Stimulated activated naive B cell treated with anti-CD40 and anti-IgM and Interleukin-4, amounts not matched to agents 10 μg/mL and 1 μg/mL and 100 μg/mL, for 72 hours (primary cell): ENCODE data around the gene PARD3.
"Not testable (repeated sequence)": the region's sequence is repeated elsewhere in the genome, so short reads cannot be mapped to it uniquely, and the experiment has no call there.

Experiments used
- ATAC-seq, 2 donors: fragments of 150-1000 bp; cut with Tn5 transposase; replicated peaks; 2 replicates each; pipeline ENCODE4 v1.10.0; 2021; ENCODE audit warnings: moderate library complexity in 1 of 2
- DNase-seq: peaks from one replicate; pipeline ENCODE4 v3.0.0; 2021
- H3K27ac Mint-ChIP-seq: one replicate; pipeline ENCODE4 v1.8.0; 2022; ENCODE audit warnings: mild to moderate bottlenecking, mixed read lengths
- H3K27me3 Mint-ChIP-seq, 2 donors: one replicate each; pipeline ENCODE4 v1.8.0; 2022; ENCODE audit warnings: mixed read lengths in 2 of 2
- H3K36me3 Mint-ChIP-seq, 2 donors: one replicate each; pipeline ENCODE4 v1.8.0; 2022; ENCODE audit warnings: mixed read lengths in 2 of 2, mild to moderate bottlenecking in 1 of 2
- H3K4me1 Mint-ChIP-seq, 2 donors: one replicate each; pipeline ENCODE4 v1.8.0; 2022; ENCODE audit warnings: mixed read lengths in 2 of 2, mild to moderate bottlenecking in 1 of 2
- H3K4me3 Mint-ChIP-seq, 2 donors: one replicate each; pipeline ENCODE4 v1.8.0; 2022; ENCODE audit warnings: mild to moderate bottlenecking in 2 of 2, mixed read lengths in 2 of 2, moderate library complexity in 1 of 2
- H3K9me3 Mint-ChIP-seq, 2 donors: one replicate each; pipeline ENCODE4 v1.8.0; 2022; ENCODE audit warnings: mixed read lengths in 2 of 2, mild to moderate bottlenecking in 1 of 2

The PARD3 gene

GRCh38 chr10:34797155-34797554, 17.9 kb downstream of the PARD3 start:
- Mint-ChIP-seq H3K27me3 (no peaks in the 10 kb centered on the region), H3K36me3 (no peaks in the 10 kb centered on the region), H3K9me3 (no peaks in the 10 kb centered on the region), H3K4me1 (no peaks in the 10 kb centered on the region), H3K27ac (no peak overlapping the region), H3K4me3 (no peak overlapping the region)
- DNase-seq (no peak), ATAC-seq (no peak)

DNA sequence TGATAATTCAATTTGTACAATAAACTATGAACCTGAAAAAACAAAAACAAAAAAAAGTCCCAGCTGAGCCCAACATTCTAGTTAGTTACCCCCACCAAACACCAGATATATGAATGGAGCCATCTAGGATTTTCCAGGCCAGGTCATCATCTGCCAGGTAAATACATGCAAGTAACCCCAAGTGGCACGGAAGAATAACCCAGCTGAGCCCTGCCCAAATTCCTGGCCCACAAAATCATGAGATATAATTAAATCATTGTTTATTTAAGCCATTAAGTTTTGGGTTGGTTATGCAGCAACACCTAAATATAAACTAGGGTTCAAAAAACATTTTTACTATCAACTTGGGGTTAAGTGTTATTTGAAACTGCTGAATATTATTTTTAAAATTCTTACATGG, 19.0 kb downstream of the PARD3 start:
- H3K4me1 Mint-ChIP-seq: no peaks in the 10 kb centered on the region
- H3K36me3 Mint-ChIP-seq: no peaks in the 10 kb centered on the region
- H3K4me3 Mint-ChIP-seq: no peak overlapping the region
- no peak overlapping the region for H3K27ac Mint-ChIP-seq
- DNase-seq: no peak
- H3K27me3 Mint-ChIP-seq: no peaks in the 10 kb centered on the region
- ATAC-seq: no peak
- H3K9me3 Mint-ChIP-seq: no peaks in the 10 kb centered on the region

- no peaks in the 10 kb centered on the region for H3K9me3 Mint-ChIP-seq
- no peak for DNase-seq
- H3K36me3 Mint-ChIP-seq: no peaks in the 10 kb centered on the region
- no peaks in the 10 kb centered on the region for H3K4me1 Mint-ChIP-seq
- no peak overlapping the region for H3K4me3 Mint-ChIP-seq
- no peak overlapping the region for H3K27ac Mint-ChIP-seq
- no peak for ATAC-seq
- no peaks in the 10 kb centered on the region for H3K27me3 Mint-ChIP-seq
Observed at GRCh38 chr10:34795334-34795733, 19.8 kb downstream of the PARD3 start.

- H3K4me3 Mint-ChIP-seq: no peak overlapping the region
Observed at GRCh38 chr10:34794835-34795234, 20.3 kb downstream of the PARD3 start.

GRCh38 chr10:34793581-34793980, 21.5 kb downstream of the PARD3 start:
- ATAC-seq, H3K36me3 Mint-ChIP-seq, H3K27me3 Mint-ChIP-seq, H3K4me3 Mint-ChIP-seq, H3K27ac Mint-ChIP-seq, H3K4me1 Mint-ChIP-seq, DNase-seq, H3K9me3 Mint-ChIP-seq: not testable (repeated sequence)

More at GRCh38 chr10:34794835-34795234, 20.3 kb downstream of the PARD3 start:
- no peaks in the 10 kb centered on the region for H3K36me3 Mint-ChIP-seq
- no peak overlapping the region for H3K27ac Mint-ChIP-seq
- ATAC-seq: no peak
- no peak for DNase-seq
- H3K27me3 Mint-ChIP-seq: no peaks in the 10 kb centered on the region
- H3K9me3 Mint-ChIP-seq: no peaks in the 10 kb centered on the region
- H3K4me1 Mint-ChIP-seq: no peaks in the 10 kb centered on the region

GRCh38 chr10:34792881-34793280, 22.2 kb downstream of the PARD3 start:
- DNase-seq (no peak), ATAC-seq (no peak)
- H3K4me1 Mint-ChIP-seq: no peaks in the 10 kb centered on the region
- no peaks in the 10 kb centered on the region for H3K9me3 Mint-ChIP-seq
- H3K27ac Mint-ChIP-seq: no peak overlapping the region
- H3K27me3 Mint-ChIP-seq: no peaks in the 10 kb centered on the region
- no peaks in the 10 kb centered on the region for H3K36me3 Mint-ChIP-seq
- no peak overlapping the region for H3K4me3 Mint-ChIP-seq

GRCh38 chr10:34791947-34792346, 23.1 kb downstream of the PARD3 start:
- Mint-ChIP-seq H3K4me3 (no peak overlapping the region), H3K27ac (no peak overlapping the region), H3K36me3 (no peaks in the 10 kb centered on the region), H3K9me3 (no peaks in the 10 kb centered on the region), H3K4me1 (no peaks in the 10 kb centered on the region), H3K27me3 (no peaks in the 10 kb centered on the region)
- no peak for ATAC-seq
- DNase-seq: no peak

GRCh38 chr10:34791228-34791627, 23.9 kb downstream of the PARD3 start:
- no peak for ATAC-seq
- DNase-seq: no peak
- H3K27me3 Mint-ChIP-seq: no peaks in the 10 kb centered on the region
- H3K4me3 Mint-ChIP-seq: no peak overlapping the region
- no peaks in the 10 kb centered on the region for H3K36me3 Mint-ChIP-seq
- no peaks in the 10 kb centered on the region for H3K9me3 Mint-ChIP-seq
- no peaks in the 10 kb centered on the region for H3K4me1 Mint-ChIP-seq
- H3K27ac Mint-ChIP-seq: no peak overlapping the region

- H3K4me1 Mint-ChIP-seq: no peaks in the 10 kb centered on the region
- H3K27me3 Mint-ChIP-seq: no peaks in the 10 kb centered on the region
- no peaks in the 10 kb centered on the region for H3K9me3 Mint-ChIP-seq
- H3K36me3 Mint-ChIP-seq: no peaks in the 10 kb centered on the region
- DNase-seq: no peak
- no peak overlapping the region for H3K27ac Mint-ChIP-seq
- ATAC-seq: peak in 1 of 2 donors; percentile 48
- no peak overlapping the region for H3K4me3 Mint-ChIP-seq
Observed at GRCh38 chr10:34789966-34790506, 25.1 kb downstream of the PARD3 start.

DNA sequence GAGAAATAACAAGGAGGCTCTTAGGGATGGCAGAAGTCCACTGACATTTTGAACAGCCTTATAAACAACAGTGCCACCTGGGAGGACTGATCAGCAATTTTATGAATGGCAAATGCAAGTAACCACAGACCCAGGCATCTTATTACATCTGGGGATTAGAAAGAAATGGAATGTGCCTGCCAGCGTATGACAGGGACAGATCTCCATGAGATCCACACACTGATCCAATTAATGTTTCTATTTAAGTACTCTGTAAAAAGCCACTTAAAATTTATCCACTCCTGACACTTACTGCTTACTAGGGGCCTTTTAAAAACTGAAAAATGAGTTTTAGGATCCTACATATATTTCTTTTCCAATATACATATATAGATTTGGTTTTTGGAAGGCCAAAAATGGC, 28.6 kb downstream of the PARD3 start:
- H3K27ac Mint-ChIP-seq: no peak overlapping the region
- no peak overlapping the region for H3K4me3 Mint-ChIP-seq
- H3K27me3 Mint-ChIP-seq: no peaks in the 10 kb centered on the region
- no peaks in the 10 kb centered on the region for H3K4me1 Mint-ChIP-seq
- H3K36me3 Mint-ChIP-seq: no peaks in the 10 kb centered on the region
- no peak for ATAC-seq
- no peaks in the 10 kb centered on the region for H3K9me3 Mint-ChIP-seq
- DNase-seq: no peak

DNA sequence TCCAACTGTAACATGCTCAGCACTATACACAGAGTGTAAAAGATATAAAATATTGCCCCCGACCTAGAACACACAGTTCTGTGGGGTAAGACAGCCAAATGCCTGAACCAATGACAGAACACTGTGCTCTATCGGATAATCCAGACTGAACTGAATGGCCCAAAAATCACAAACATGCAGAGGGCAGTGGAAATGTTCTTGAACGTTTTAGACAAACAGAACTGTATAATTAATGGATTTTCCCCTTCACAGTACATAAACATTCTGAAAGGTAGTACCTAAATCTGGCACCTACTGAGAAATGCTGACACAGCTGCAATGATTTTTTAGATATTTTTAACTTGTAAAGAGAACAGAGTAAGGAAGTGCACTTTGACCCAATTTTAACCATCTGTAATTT, 33.4 kb downstream of the PARD3 start:
- no peak for DNase-seq
- ATAC-seq: no peak
- Mint-ChIP-seq H3K27me3 (peaks cover 0 to 10% of the 10 kb centered on the region in 2 donors), H3K27ac (no peak overlapping the region), H3K36me3 (no peaks in the 10 kb centered on the region), H3K4me1 (peaks cover 7 to 11% of the 10 kb centered on the region in 2 donors), H3K4me3 (no peak overlapping the region), H3K9me3 (no peaks in the 10 kb centered on the region)

- peaks cover 7 to 11% of the 10 kb centered on the region in 2 donors for H3K4me1 Mint-ChIP-seq
- no peak overlapping the region for H3K27ac Mint-ChIP-seq
- no peaks in the 10 kb centered on the region for H3K9me3 Mint-ChIP-seq
- peaks cover 0 to 10% of the 10 kb centered on the region in 2 donors for H3K27me3 Mint-ChIP-seq
- DNase-seq: peak; percentile 11
- ATAC-seq: peak; percentile 77 to 82
- no peaks in the 10 kb centered on the region for H3K36me3 Mint-ChIP-seq
- H3K4me3 Mint-ChIP-seq: peak overlapping the region; percentile 15 to 63
Observed at GRCh38 chr10:34780818-34781380, 34.2 kb downstream of the PARD3 start.

GRCh38 chr10:34778237-34778636, 36.9 kb downstream of the PARD3 start:
- no peaks in the 10 kb centered on the region for H3K36me3 Mint-ChIP-seq
- DNase-seq (no peak), ATAC-seq (no peak)
- H3K27me3 Mint-ChIP-seq: peaks cover 0 to 10% of the 10 kb centered on the region in 2 donors
- H3K4me3 Mint-ChIP-seq: no peak overlapping the region
- H3K9me3 Mint-ChIP-seq: no peaks in the 10 kb centered on the region
- H3K4me1 Mint-ChIP-seq: peaks cover 7 to 11% of the 10 kb centered on the region in 2 donors
- no peak overlapping the region for H3K27ac Mint-ChIP-seq

GRCh38 chr10:34776090-34776690, 38.9 kb downstream of the PARD3 start:
- no peak overlapping the region for H3K4me3 Mint-ChIP-seq
- no peaks in the 10 kb centered on the region for H3K9me3 Mint-ChIP-seq
- H3K4me1 Mint-ChIP-seq: peaks cover 7 to 9% of the 10 kb centered on the region in 2 donors
- H3K27me3 Mint-ChIP-seq: peaks cover 0 to 10% of the 10 kb centered on the region in 2 donors
- H3K36me3 Mint-ChIP-seq: no peaks in the 10 kb centered on the region
- ATAC-seq (no peak), DNase-seq (no peak)
- H3K27ac Mint-ChIP-seq: no peak overlapping the region

GRCh38 chr10:34775044-34775637, 40.0 kb downstream of the PARD3 start:
- no peak for DNase-seq
- Mint-ChIP-seq H3K9me3 (no peaks in the 10 kb centered on the region), H3K36me3 (no peaks in the 10 kb centered on the region), H3K27ac (no peak overlapping the region), H3K4me1 (no peaks in the 10 kb centered on the region), H3K27me3 (peaks cover 0 to 4% of the 10 kb centered on the region in 2 donors), H3K4me3 (no peak overlapping the region)
- ATAC-seq: no peak
